ENCODE measurements around the gene NHP2.

NHP2 gene

GRCh38 chr5:178165581-178165980 is 11.9 kb upstream of the NHP2 start:
- Histone ChIP-seq H3K27ac (ENCODE audit: poor library complexity, severe bottlenecking) (no peak overlapping the region), H3K4me3 (ENCODE audit: severe bottlenecking) (no peak overlapping the region)
- TF ChIP-seq CTCF (IDR thresholded peaks at IDR 0.05; ENCODE audit: poor library complexity, severe bottlenecking): no peak

GRCh38 chr5:178163772-178164735 is 10.4 kb upstream of the NHP2 start:
- Histone ChIP-seq H3K27me3 (ENCODE audit: insufficient read depth, poor library complexity, severe bottlenecking) (no peaks in the 10 kb centered on the region), H3K4me1 (ENCODE audit: insufficient read depth, poor library complexity, severe bottlenecking) (no peaks in the 10 kb centered on the region), H3K9me3 (ENCODE audit: severe bottlenecking) (no peaks in the 10 kb centered on the region), H3K4me3 (ENCODE audit: severe bottlenecking) (no peak overlapping the region), H3K36me3 (ENCODE audit: low read depth) (no peaks in the 10 kb centered on the region), H3K27ac (ENCODE audit: poor library complexity, severe bottlenecking) (no peak overlapping the region)
- DNase-seq (ENCODE audit: low spot score) (no peak), ATAC-seq (ENCODE audit: low read depth) (peak; percentile 93)
- peak; percentile 99 for TF ChIP-seq CTCF (IDR thresholded peaks at IDR 0.05; ENCODE audit: poor library complexity, severe bottlenecking)

More at GRCh38 chr5:178165581-178165980, 11.9 kb upstream of the NHP2 start:
- Histone ChIP-seq H3K9me3 (ENCODE audit: severe bottlenecking) (no peaks in the 10 kb centered on the region), H3K4me1 (ENCODE audit: insufficient read depth, poor library complexity, severe bottlenecking) (no peaks in the 10 kb centered on the region), H3K27me3 (ENCODE audit: insufficient read depth, poor library complexity, severe bottlenecking) (peaks cover 5% of the 10 kb centered on the region), H3K36me3 (ENCODE audit: low read depth) (no peaks in the 10 kb centered on the region)
- no peak for DNase-seq (ENCODE audit: low spot score)
- ATAC-seq (ENCODE audit: low read depth): no peak

GRCh38 chr5:178162481-178162880 is 8.8 kb upstream of the NHP2 start:
- H3K4me1 ChIP-seq (ENCODE audit: insufficient read depth, poor library complexity, severe bottlenecking): no peaks in the 10 kb centered on the region
- no peak for TF ChIP-seq CTCF (IDR thresholded peaks at IDR 0.05; ENCODE audit: poor library complexity, severe bottlenecking)
- no peaks in the 10 kb centered on the region for H3K9me3 ChIP-seq (ENCODE audit: severe bottlenecking)
- ATAC-seq (ENCODE audit: low read depth) (no peak), DNase-seq (ENCODE audit: low spot score) (no peak)
- H3K27ac ChIP-seq (ENCODE audit: poor library complexity, severe bottlenecking): no peak overlapping the region
- no peaks in the 10 kb centered on the region for H3K27me3 ChIP-seq (ENCODE audit: insufficient read depth, poor library complexity, severe bottlenecking)
- H3K36me3 ChIP-seq (ENCODE audit: low read depth): no peaks in the 10 kb centered on the region
- H3K4me3 ChIP-seq (ENCODE audit: severe bottlenecking): no peak overlapping the region

GRCh38 chr5:178160176-178160575 is 6.5 kb upstream of the NHP2 start:
- Histone ChIP-seq H3K4me1 (ENCODE audit: insufficient read depth, poor library complexity, severe bottlenecking) (no peaks in the 10 kb centered on the region), H3K4me3 (ENCODE audit: severe bottlenecking) (no peak overlapping the region), H3K27me3 (ENCODE audit: insufficient read depth, poor library complexity, severe bottlenecking) (no peaks in the 10 kb centered on the region), H3K9me3 (ENCODE audit: severe bottlenecking) (no peaks in the 10 kb centered on the region), H3K27ac (ENCODE audit: poor library complexity, severe bottlenecking) (no peak overlapping the region), H3K36me3 (ENCODE audit: low read depth) (no peaks in the 10 kb centered on the region)
- DNase-seq (ENCODE audit: low spot score) (no peak), ATAC-seq (ENCODE audit: low read depth) (no peak)
- no peak for TF ChIP-seq CTCF (IDR thresholded peaks at IDR 0.05; ENCODE audit: poor library complexity, severe bottlenecking)

GRCh38 chr5:178155065-178155464 is 1.4 kb upstream of the NHP2 start:
- ATAC-seq (ENCODE audit: low read depth): no peak
- TF ChIP-seq CTCF (IDR thresholded peaks at IDR 0.05; ENCODE audit: poor library complexity, severe bottlenecking): no peak
- Histone ChIP-seq H3K27me3 (ENCODE audit: insufficient read depth, poor library complexity, severe bottlenecking) (no peaks in the 10 kb centered on the region), H3K9me3 (ENCODE audit: severe bottlenecking) (no peaks in the 10 kb centered on the region), H3K36me3 (ENCODE audit: low read depth) (peaks cover 29% of the 10 kb centered on the region), H3K27ac (ENCODE audit: poor library complexity, severe bottlenecking) (no peak overlapping the region), H3K4me3 (ENCODE audit: severe bottlenecking) (no peak overlapping the region), H3K4me1 (ENCODE audit: insufficient read depth, poor library complexity, severe bottlenecking) (peaks cover 5% of the 10 kb centered on the region)
- DNase-seq (ENCODE audit: low spot score): no peak

Measured in RWPE2 (cell line).